Endothelial cell of umbilical vein (primary cell): ENCODE results near the gene DNAJB1. TPM values are rescaled to one million over a fixed set of nuclear protein-coding genes. Genes with fewer than 3 reads are reported as not detected.

Experiments
- BruUV-seq: library from RNA; stranded (reverse); fragments of 400-500 nt; replicated peaks from 2 replicates; lab custom pipeline; 2021; lab: Mats Ljungman, UMichigan
- CTCF ChIA-PET: fragments of 300-600, 350-600 bp; sonication (Branson Sonifier 250); formaldehyde crosslinking; loops from one replicate; lab custom pipeline; 2021; ENCODE audit warnings: antibody characterized with exemption, inconsistent platforms; lab: Charles Lee
- POLR2A ChIA-PET: fragments of 300-600, 350-600 bp; sonication (Branson Sonifier 250); formaldehyde crosslinking; loops from one replicate; lab custom pipeline; 2021; ENCODE audit warnings: antibody characterized with exemption, inconsistent platforms; lab: Charles Lee
- DNase-seq: peaks from one replicate; pipeline ENCODE4 v3.0.0-alpha.2; 2011; ENCODE audit warnings: low read depth, low spot score
- FAIRE-seq: peaks from 2 replicates; lab custom pipeline; 2011; peaks lifted over from hg19 to GRCh38; lab: Jason Lieb, UNC
- H2AFZ ChIP-seq: 2 replicates; pipeline ENCODE4 v1.6.0; 2012; ENCODE audit warnings: low read depth, low read length, control low read depth, inconsistent platforms
- H3K27ac ChIP-seq: 2 replicates; pipeline ENCODE4 v1.5.1; 2011; ENCODE audit warnings: low read depth, mild to moderate bottlenecking, control low read depth, low read length, moderate library complexity; ENCODE audit not compliant: insufficient read depth
- H3K27me3 ChIP-seq, 2 experiments: 2 replicates each; pipeline versions ENCODE4 v1.6.0 to v1.6.1; 2011; ENCODE audit warnings: low read length in 2 of 2, mixed read lengths in 1 of 2; ENCODE audit not compliant: control insufficient read depth in 2 of 2, insufficient read depth in 2 of 2
- H3K36me3 ChIP-seq, 2 experiments: 2 replicates in 1 of 2; 3 replicates in 1 of 2; pipeline ENCODE4 v1.5.1; 2011; ENCODE audit warnings: low read length in 2 of 2, mild to moderate bottlenecking in 1 of 2, moderate library complexity in 1 of 2; ENCODE audit not compliant: control insufficient read depth in 2 of 2, insufficient read depth in 2 of 2; ENCODE audit errors: extremely low read depth in 1 of 2
- H3K4me1 ChIP-seq: 3 replicates; pipeline ENCODE4 v1.5.1; 2011; ENCODE audit warnings: mild to moderate bottlenecking, low read length; ENCODE audit not compliant: control insufficient read depth, insufficient read depth; ENCODE audit errors: extremely low read depth
- H3K4me2 ChIP-seq: 2 replicates; pipeline ENCODE4 v1.6.1; 2011; ENCODE audit warnings: low read length, control low read depth, mixed read lengths; ENCODE audit not compliant: insufficient read depth
- H3K4me3 ChIP-seq, 3 experiments: fragments of 200-600 bp in 1 of 3; sonication (generic), shearing (Covaris generic) in 1 of 3; replicated peaks in 1 of 3; 2 replicates each; pipeline ENCODE4 v1.5.1; 2011 to 2016; ENCODE audit warnings: control low read depth in 3 of 3, low read length in 3 of 3, mild to moderate bottlenecking in 2 of 3, inconsistent platforms in 1 of 3, low read depth in 1 of 3, moderate library complexity in 1 of 3; ENCODE audit not compliant: insufficient read depth in 1 of 3
- H3K79me2 ChIP-seq: 2 replicates; pipeline ENCODE4 v1.6.0; 2012; ENCODE audit warnings: low read length, inconsistent platforms; ENCODE audit not compliant: control insufficient read depth, insufficient read depth
- H3K9ac ChIP-seq: replicated peaks from 2 replicates; pipeline ENCODE3; 2011; ENCODE audit warnings: low read length, control low read depth; ENCODE audit not compliant: insufficient read depth; ENCODE audit errors: extremely low read depth
- H3K9me1 ChIP-seq: replicated peaks from 3 replicates; pipeline ENCODE4 v1.6.0; 2011; ENCODE audit warnings: mild to moderate bottlenecking, low read length; ENCODE audit not compliant: control insufficient read depth, insufficient read depth; ENCODE audit errors: extremely low read depth
- H3K9me3 ChIP-seq: replicated peaks from 2 replicates; pipeline ENCODE4 v1.5.1; 2012; ENCODE audit warnings: low read length, inconsistent platforms; ENCODE audit not compliant: control insufficient read depth, insufficient read depth
- H4K20me1 ChIP-seq: replicated peaks from 2 replicates; pipeline ENCODE3; 2011; ENCODE audit warnings: mild to moderate bottlenecking, low read length; ENCODE audit not compliant: control insufficient read depth, insufficient read depth; ENCODE audit errors: extremely low read depth
- CTCF ChIP-seq, 2 donors: IDR thresholded peaks; 1 replicate in 1 of 2; 2 replicates in 1 of 2; pipeline ENCODE4 v1.5.1; 2011; ENCODE audit warnings: low read length in 2 of 2, mild to moderate bottlenecking in 2 of 2, moderate library complexity in 2 of 2, control low read depth in 1 of 2, inconsistent platforms in 1 of 2, low read depth in 1 of 2; ENCODE audit not compliant: insufficient read depth in 1 of 2; ENCODE audit errors: extremely low read depth in 1 of 2
- FOS ChIP-seq: IDR thresholded peaks from 2 replicates; pipeline ENCODE4 v1.6.1; 2011; ENCODE audit warnings: mild to moderate bottlenecking, low read length, moderate library complexity, borderline replicate concordance; ENCODE audit not compliant: insufficient read depth
- MAX ChIP-seq: IDR thresholded peaks from 2 replicates; pipeline ENCODE4 v1.6.1; 2011; ENCODE audit not compliant: insufficient read depth, insufficient read length
- MYC ChIP-seq: IDR thresholded peaks from one replicate; pipeline ENCODE4 v1.6.1; 2011; ENCODE audit warnings: mild to moderate bottlenecking, low read depth, low read length
- POLR2A ChIP-seq: IDR thresholded peaks from 2 replicates; pipeline ENCODE4 v1.6.1; 2012; ENCODE audit warnings: low read depth, mild to moderate bottlenecking, control low read depth, low read length
- dilution Hi-C: fragments of 300-500 bp; cut with MboI; formaldehyde crosslinking; loops from one replicate; pipeline ENCODE4 v1.15.0; 2019; ENCODE audit warnings: low sequenced_read_pairs; ENCODE audit not compliant: extremely low pct_ligation_motif_present
- intact Hi-C: fragments of 100-400 bp; cut with micrococcal nuclease; formaldehyde crosslinking; loops from one replicate; pipeline ENCODE4 v1.10.0; 2022
- polyA plus RNA-seq, 4 experiments: library from polyadenylated mRNA; depleted of rRNA in 3 of 4; stranded (reverse) in 3 of 4; unstranded in 1 of 4; fragments of >200 nt; gene quantifications; 2 replicates each; pipeline versions ENCODE4 v1.2.1 to v1.2.3, GENCODE V29; 2011 to 2012; ENCODE audit warnings: missing spikeins in 1 of 4
- total RNA-seq: library from RNA; stranded (reverse); gene quantifications from 2 replicates; pipeline ENCODE4 v1.2.3, GENCODE V29; 2021

Gene DNAJB1
- total and polyA plus RNA-seq, 2 donors (not counting 3 experiments of a cell fraction or from before 2014, with no cell fraction given) = 58.6 to 59.8 TPM

- DNase-seq (no peak), FAIRE-seq (no peak)
- Histone ChIP-seq H3K4me3 (no peak overlapping the region), H3K27ac (no peak overlapping the region), H3K9ac (no peak overlapping the region), H2AFZ (no peak overlapping the region), H3K36me3 (peaks cover 0 to 11% of the 10 kb centered on the region in 2 experiments), H3K4me1 (peaks cover 6% of the 10 kb centered on the region), H3K4me2 (no peak overlapping the region), H4K20me1 (no peaks in the 10 kb centered on the region), H3K9me1 (no peaks in the 10 kb centered on the region), H3K79me2 (peaks cover 5% of the 10 kb centered on the region), H3K27me3 (no peaks in the 10 kb centered on the region), H3K9me3 (no peaks in the 10 kb centered on the region)
- BruUV-seq = no TSS peak
- intact Hi-C loops (no loop called here), dilution Hi-C loops (no loop called here)
- CTCF ChIA-PET = no interaction called here
- POLR2A ChIA-PET = no interaction called here
- TF ChIP-seq POLR2A = no peak
- no peak for TF ChIP-seq MAX
- TF ChIP-seq MYC = no peak
- TF ChIP-seq FOS = no peak
- TF ChIP-seq CTCF (IDR thresholded peaks at IDR 0.05; ENCODE audit: extremely low read depth in 1 of 2, insufficient read depth in 1 of 2, low read depth in 1 of 2, low read length in 2 of 2) = no peak
Measured at GRCh38 chr19:14563590-14563926, 45.4 kb upstream of the DNAJB1 start.
